A673 (cell line): ENCODE measurements around the gene DHRSX. TPM values are rescaled to one million over a fixed set of nuclear protein-coding genes. Genes with fewer than 3 reads are reported as not detected.

Experiments used
- BruUV-seq: library from RNA; stranded (reverse); fragments of 400-500 nt; replicated peaks from 2 replicates; lab custom pipeline; 2021; lab: Mats Ljungman, UMichigan
- CTCF ChIA-PET: fragments of 300-600 bp; sonication (Branson Sonifier 250); formaldehyde crosslinking; loops from one replicate; lab custom pipeline; 2022; ENCODE audit warnings: antibody characterized with exemption; lab: Charles Lee
- POLR2A ChIA-PET: fragments of 300-600 bp; sonication (Branson Sonifier 250); formaldehyde crosslinking; loops from one replicate; lab custom pipeline; 2022; ENCODE audit warnings: antibody characterized with exemption; ENCODE audit not compliant: low non-redundant PET; lab: Charles Lee
- DNase-seq: peaks from one replicate; pipeline ENCODE4 v3.0.0-alpha.2; 2015; ENCODE audit warnings: low spot score
- H3K27ac ChIP-seq: fragments of 200-600 bp; sonication (generic); 2 replicates; pipeline ENCODE4 v1.5.1; 2016; ENCODE audit warnings: mixed run types, low read depth, mild to moderate bottlenecking, mixed read lengths, antibody characterized with exemption, low read length; ENCODE audit not compliant: poor library complexity, severe bottlenecking
- H3K27me3 ChIP-seq: fragments of 200-600 bp; sonication (generic); replicated peaks from 2 replicates; pipeline ENCODE4 v1.6.1; 2017; ENCODE audit warnings: mixed run types, low read depth, mild to moderate bottlenecking, mixed read lengths, antibody characterized with exemption, low read length; ENCODE audit not compliant: insufficient read depth, poor library complexity
- H3K36me3 ChIP-seq: fragments of 200-600 bp; sonication (generic); 2 replicates; pipeline ENCODE4 v1.6.1; 2016; ENCODE audit warnings: mixed run types, mild to moderate bottlenecking, mixed read lengths, antibody characterized with exemption, low read length; ENCODE audit not compliant: insufficient read depth, poor library complexity, severe bottlenecking
- H3K4me1 ChIP-seq: fragments of 200-600 bp; sonication (generic); 2 replicates; pipeline ENCODE4 v1.6.1; 2017; ENCODE audit warnings: mixed run types, mild to moderate bottlenecking, mixed read lengths, antibody characterized with exemption, low read length; ENCODE audit not compliant: insufficient read depth, poor library complexity, severe bottlenecking
- H3K4me3 ChIP-seq: fragments of 200-600 bp; sonication (generic); 2 replicates; pipeline ENCODE4 v1.5.1; 2016; ENCODE audit warnings: low read depth, mixed run types, mild to moderate bottlenecking, mixed read lengths, low read length; ENCODE audit not compliant: poor library complexity, severe bottlenecking
- H3K9me3 ChIP-seq: fragments of 200-600 bp; sonication (generic); 2 replicates; pipeline ENCODE4 v1.6.1; 2016; ENCODE audit warnings: mixed run types, low read depth, mild to moderate bottlenecking, mixed read lengths, antibody characterized with exemption, low read length; ENCODE audit not compliant: poor library complexity, severe bottlenecking
- EZH2 ChIP-seq: fragments of 200-600 bp; sonication (generic); IDR thresholded peaks from 2 replicates; pipeline ENCODE4 v1.6.1; 2017; ENCODE audit warnings: borderline replicate concordance, low read depth, mild to moderate bottlenecking, mixed read lengths, antibody characterized with exemption, low read length; ENCODE audit not compliant: poor library complexity, severe bottlenecking
- intact Hi-C: fragments of 100-400 bp; cut with micrococcal nuclease; formaldehyde crosslinking; loops from one replicate; pipeline ENCODE4 v1.10.0; 2022; ENCODE audit not compliant: unreplicated experiment
- total RNA-seq: library from RNA; stranded (reverse); gene quantifications from 2 replicates; pipeline ENCODE4 v1.2.3, GENCODE V29; 2021
- TF ChIP-seq, protein P1 (sequence below): fragments of 300-800, 200-600 bp; sonication (generic); conservative IDR thresholded peaks from 2 replicates; pipeline ENCODE4 v1.5.1; 2017; ENCODE audit warnings: low read depth, mild to moderate bottlenecking, antibody characterized with exemption, low read length, moderate library complexity, mixed read lengths

Gene DHRSX
- total RNA-seq, 1 experiment from 2014 or later = 30.2 TPM

DNA sequence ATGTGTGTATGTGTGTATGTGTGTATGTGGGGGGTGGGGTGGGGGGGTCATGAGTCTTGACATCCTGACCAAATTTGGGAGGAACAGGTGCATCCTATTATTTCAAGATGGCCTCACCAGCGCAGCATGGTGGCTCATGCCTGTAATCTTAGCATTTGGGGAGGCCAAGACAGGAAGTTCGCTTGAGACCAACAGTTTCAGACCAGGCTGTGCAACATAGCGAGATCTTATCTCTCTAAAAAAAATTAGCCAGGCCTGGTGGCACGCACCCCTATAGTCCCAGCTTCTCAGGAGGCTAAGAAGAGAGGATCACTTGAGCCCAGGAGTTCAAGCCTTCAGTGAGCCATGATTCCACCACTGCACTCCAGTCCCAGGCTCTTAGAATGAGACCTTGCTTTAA, 47.0 kb upstream of the DHRSX start:
- Histone ChIP-seq H3K4me1 (peaks cover 7% of the 10 kb centered on the region), H3K36me3 (no peaks in the 10 kb centered on the region), H3K27me3 (no peaks in the 10 kb centered on the region), H3K9me3 (no peaks in the 10 kb centered on the region), H3K27ac (no peak overlapping the region), H3K4me3 (no peak overlapping the region)
- DNase-seq = no peak
- BruUV-seq = no TSS peak
- POLR2A ChIA-PET = no interaction called here
- intact Hi-C loops = no loop called here
- TF ChIP-seq EZH2 = no peak
- TF ChIP-seq, protein P1, sequence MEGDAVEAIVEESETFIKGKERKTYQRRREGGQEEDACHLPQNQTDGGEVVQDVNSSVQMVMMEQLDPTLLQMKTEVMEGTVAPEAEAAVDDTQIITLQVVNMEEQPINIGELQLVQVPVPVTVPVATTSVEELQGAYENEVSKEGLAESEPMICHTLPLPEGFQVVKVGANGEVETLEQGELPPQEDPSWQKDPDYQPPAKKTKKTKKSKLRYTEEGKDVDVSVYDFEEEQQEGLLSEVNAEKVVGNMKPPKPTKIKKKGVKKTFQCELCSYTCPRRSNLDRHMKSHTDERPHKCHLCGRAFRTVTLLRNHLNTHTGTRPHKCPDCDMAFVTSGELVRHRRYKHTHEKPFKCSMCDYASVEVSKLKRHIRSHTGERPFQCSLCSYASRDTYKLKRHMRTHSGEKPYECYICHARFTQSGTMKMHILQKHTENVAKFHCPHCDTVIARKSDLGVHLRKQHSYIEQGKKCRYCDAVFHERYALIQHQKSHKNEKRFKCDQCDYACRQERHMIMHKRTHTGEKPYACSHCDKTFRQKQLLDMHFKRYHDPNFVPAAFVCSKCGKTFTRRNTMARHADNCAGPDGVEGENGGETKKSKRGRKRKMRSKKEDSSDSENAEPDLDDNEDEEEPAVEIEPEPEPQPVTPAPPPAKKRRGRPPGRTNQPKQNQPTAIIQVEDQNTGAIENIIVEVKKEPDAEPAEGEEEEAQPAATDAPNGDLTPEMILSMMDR = no peak
- CTCF ChIA-PET = no interaction called here

DNA sequence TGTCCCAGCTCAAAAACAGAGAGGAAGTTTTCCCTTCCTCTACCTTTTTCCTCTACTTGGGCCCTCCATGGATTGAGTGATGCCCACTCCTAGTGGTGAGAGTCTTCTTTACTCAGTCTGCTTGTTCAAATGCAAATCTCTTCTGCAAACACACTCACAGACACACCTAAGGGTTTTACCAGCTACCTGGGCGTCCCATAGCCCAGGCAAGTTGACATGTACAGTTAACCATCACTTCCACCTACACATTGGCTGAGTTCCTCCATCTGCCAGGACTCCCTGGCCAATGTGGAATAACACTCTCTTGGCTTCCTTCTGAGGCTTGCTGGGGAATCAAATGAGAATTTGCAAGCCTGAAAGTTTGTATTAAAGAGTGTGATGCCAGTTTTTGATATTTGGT, 45.7 kb upstream of the DHRSX start:
- H3K27ac ChIP-seq = no peak overlapping the region
- ChIA-PET POLR2A (no interaction called here), CTCF (no interaction called here)
- intact Hi-C loops = no loop called here
- TF ChIP-seq, protein P1 = no peak
- TF ChIP-seq EZH2 = no peak
- no peaks in the 10 kb centered on the region for H3K36me3 ChIP-seq
- H3K27me3 ChIP-seq = no peaks in the 10 kb centered on the region
- BruUV-seq = no TSS peak
- no peak for DNase-seq
- H3K4me1 ChIP-seq = no peaks in the 10 kb centered on the region
- H3K4me3 ChIP-seq = no peak overlapping the region
- no peaks in the 10 kb centered on the region for H3K9me3 ChIP-seq

DNA sequence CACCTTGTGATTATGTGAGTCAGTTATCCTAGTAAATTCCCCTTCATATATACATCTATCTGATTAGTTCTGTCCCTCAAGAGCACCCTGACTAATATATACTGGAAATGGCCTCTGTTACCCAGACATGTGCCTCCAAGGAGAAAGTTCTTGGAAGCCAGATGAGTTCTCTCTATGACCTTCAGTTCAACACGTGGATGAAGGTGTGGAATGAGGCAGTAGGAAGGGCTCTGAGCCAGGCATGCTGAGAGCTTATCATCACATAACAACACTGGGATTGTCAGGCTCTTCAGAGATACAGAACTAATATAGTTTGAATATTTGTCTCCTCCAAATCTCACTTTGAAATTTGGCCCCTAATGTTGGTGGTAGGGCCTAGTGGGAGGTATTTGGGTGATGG, 44.4 kb upstream of the DHRSX start:
- Histone ChIP-seq H3K9me3 (no peaks in the 10 kb centered on the region), H3K4me3 (no peak overlapping the region), H3K27ac (no peak overlapping the region), H3K4me1 (no peaks in the 10 kb centered on the region), H3K36me3 (no peaks in the 10 kb centered on the region), H3K27me3 (no peaks in the 10 kb centered on the region)
- BruUV-seq = no TSS peak
- ChIA-PET POLR2A (no interaction called here), CTCF (no interaction called here)
- no peak for TF ChIP-seq EZH2
- TF ChIP-seq, protein P1 = no peak
- intact Hi-C loops = no loop called here
- DNase-seq = no peak
